IPS-20b (cell line): ENCODE data around the gene CCNYL1.

Source experiments
- H3K27ac ChIP-seq: one replicate; pipeline ENCODE4 v1.5.1; 2013; ENCODE audit warnings: low read length
- H3K27me3 ChIP-seq: 2 replicates; pipeline ENCODE4 v1.6.1; 2013; ENCODE audit warnings: mild to moderate bottlenecking, low read length, inconsistent platforms; ENCODE audit not compliant: insufficient read depth
- H3K36me3 ChIP-seq: 2 replicates; pipeline ENCODE4 v1.6.1; 2013; ENCODE audit warnings: low read depth, mild to moderate bottlenecking, inconsistent platforms, low read length, moderate library complexity; ENCODE audit not compliant: insufficient read depth
- H3K4me1 ChIP-seq: 2 replicates; pipeline ENCODE4 v1.6.1; 2013; ENCODE audit warnings: mild to moderate bottlenecking, control low read depth, inconsistent platforms, low read length, moderate library complexity; ENCODE audit not compliant: insufficient read depth
- H3K4me3 ChIP-seq: 2 replicates; pipeline ENCODE4 v1.5.1; 2013; ENCODE audit warnings: mild to moderate bottlenecking, low read length, inconsistent platforms
- H3K9ac ChIP-seq: 2 replicates; pipeline ENCODE4 v1.6.1; 2013; ENCODE audit warnings: low read depth, mild to moderate bottlenecking, inconsistent platforms, low read length, moderate library complexity
- H3K9me3 ChIP-seq: 2 replicates; pipeline ENCODE4 v1.6.1; 2013; ENCODE audit warnings: mild to moderate bottlenecking, low read depth, low read length, inconsistent platforms; ENCODE audit not compliant: insufficient read depth

The CCNYL1 gene

DNA sequence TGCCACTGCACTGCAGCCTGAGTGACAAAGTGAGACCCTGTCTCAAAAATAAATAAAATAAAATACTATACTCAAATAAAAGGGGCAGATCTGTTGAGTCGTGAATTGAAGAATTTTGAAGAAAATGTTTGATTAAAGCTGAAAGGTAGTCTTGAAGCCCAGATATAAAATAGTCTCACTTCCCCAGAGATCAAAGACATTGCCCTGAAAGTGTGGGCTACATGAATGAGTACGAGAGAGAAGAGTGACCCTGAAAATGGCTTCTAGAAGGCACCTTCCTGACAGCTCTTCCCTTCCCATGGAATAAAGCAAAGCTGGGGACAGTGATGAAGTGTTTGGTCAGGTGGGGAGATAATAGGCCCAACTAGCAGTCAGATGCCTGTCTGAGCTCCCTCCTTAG lies 72.1 kb downstream of the CCNYL1 start:
- H3K4me1 ChIP-seq = no peaks in the 10 kb centered on the region
- H3K9me3 ChIP-seq = no peaks in the 10 kb centered on the region
- peaks cover 3% of the 10 kb centered on the region; the same call in 1 of the 2 replicates for H3K27me3 ChIP-seq
- no peak overlapping the region for H3K9ac ChIP-seq
- no peak overlapping the region for H3K4me3 ChIP-seq
- no peaks in the 10 kb centered on the region for H3K36me3 ChIP-seq
- no peak overlapping the region for H3K27ac ChIP-seq

DNA sequence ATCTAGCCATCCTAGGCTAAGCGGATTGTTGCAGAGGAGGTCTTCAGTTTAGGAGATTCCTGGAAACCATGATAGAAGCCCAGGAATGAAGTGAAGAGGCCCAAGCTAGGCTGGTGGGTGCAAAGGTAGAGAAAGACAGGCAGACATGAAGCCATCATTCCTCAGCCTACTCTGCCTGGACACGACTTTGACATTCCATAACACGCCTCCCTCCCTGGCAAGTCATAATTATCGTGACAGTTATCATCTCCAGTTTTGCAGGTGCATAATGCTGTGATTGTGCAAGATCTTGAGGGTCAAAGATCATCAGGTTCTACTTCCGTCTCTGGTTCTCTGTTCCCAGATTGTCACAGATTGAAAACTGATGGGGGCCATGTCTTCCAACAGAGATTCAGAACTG lies 73.5 kb downstream of the CCNYL1 start:
- Histone ChIP-seq H3K9me3 (no peaks in the 10 kb centered on the region), H3K27ac (no peak overlapping the region), H3K4me1 (no peaks in the 10 kb centered on the region), H3K9ac (no peak overlapping the region), H3K36me3 (no peaks in the 10 kb centered on the region), H3K27me3 (no peaks in the 10 kb centered on the region), H3K4me3 (no peak overlapping the region)

DNA sequence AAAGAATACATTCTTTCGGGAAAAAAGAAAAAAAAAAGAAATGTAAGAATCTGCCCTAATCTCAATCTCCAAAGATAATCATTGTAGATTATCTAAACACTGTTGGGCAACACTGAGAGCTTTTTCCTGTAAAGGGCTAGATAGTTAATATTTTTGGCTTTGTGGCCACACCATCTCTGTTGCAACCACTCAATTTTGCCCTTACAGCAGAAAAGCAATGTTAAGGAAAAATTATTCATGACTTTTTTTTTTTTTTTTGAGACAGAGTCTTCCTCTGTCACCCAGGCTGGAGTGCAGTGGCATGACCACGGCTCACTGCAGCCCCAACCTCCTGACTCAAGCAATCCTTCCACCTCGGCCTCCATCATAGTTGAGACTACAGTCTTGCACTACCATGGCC lies 75.6 kb downstream of the CCNYL1 start:
- Histone ChIP-seq H3K36me3 (no peaks in the 10 kb centered on the region), H3K27ac (no peak overlapping the region), H3K4me3 (no peak overlapping the region), H3K9ac (no peak overlapping the region), H3K9me3 (no peaks in the 10 kb centered on the region), H3K27me3 (no peaks in the 10 kb centered on the region), H3K4me1 (peaks cover 3% of the 10 kb centered on the region; the same call in 1 of the 2 replicates)

DNA sequence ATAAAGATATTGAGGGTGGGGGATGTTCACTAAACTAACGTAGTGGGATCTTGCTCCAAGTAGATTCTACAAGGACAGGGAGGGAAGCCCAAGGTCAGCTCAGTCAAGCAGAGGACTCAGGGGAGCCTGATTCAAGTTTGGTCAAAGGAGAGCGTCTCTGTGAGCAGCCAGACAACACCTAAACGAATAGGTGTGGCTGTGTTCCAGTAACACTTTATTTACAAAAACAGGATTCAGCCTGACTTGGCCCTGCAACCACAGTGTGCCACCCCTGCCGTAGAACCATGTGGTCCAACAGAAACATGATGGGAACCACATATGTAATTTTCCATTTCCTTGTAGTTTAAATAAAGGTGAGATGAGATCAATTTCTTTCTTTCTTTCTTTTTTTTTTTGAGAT lies 76.4 kb downstream of the CCNYL1 start:
- Histone ChIP-seq H3K9me3 (no peaks in the 10 kb centered on the region), H3K9ac (no peak overlapping the region), H3K36me3 (no peaks in the 10 kb centered on the region), H3K4me1 (peaks cover 6% of the 10 kb centered on the region; the same call in 1 of the 2 replicates), H3K4me3 (no peak overlapping the region), H3K27ac (no peak overlapping the region), H3K27me3 (no peaks in the 10 kb centered on the region)

DNA sequence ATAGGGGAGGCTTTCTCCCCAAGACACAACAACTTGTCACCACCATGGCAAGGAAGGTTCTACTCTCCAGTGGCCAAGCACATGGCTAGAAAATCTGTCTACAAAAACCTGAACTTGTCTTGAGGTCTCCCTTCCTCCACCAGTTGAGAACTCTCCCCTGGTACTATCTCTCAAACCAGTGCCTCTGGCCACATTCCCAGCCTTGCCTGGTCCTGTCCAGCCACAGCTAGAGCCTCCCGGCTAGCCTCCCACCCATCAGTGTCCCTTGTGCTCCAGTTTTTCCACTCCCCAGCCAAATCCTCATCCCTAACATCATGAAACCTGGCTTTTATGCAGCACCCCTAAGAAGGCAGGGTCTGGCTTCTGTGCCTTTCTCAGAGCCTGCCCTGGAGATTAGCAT lies 79.5 kb downstream of the CCNYL1 start:
- Histone ChIP-seq H3K4me3 (no peak overlapping the region), H3K27ac (no peak overlapping the region), H3K36me3 (no peaks in the 10 kb centered on the region), H3K9ac (no peak overlapping the region), H3K9me3 (no peaks in the 10 kb centered on the region), H3K27me3 (no peaks in the 10 kb centered on the region), H3K4me1 (peaks cover 6% of the 10 kb centered on the region; the same call in 1 of the 2 replicates)

DNA sequence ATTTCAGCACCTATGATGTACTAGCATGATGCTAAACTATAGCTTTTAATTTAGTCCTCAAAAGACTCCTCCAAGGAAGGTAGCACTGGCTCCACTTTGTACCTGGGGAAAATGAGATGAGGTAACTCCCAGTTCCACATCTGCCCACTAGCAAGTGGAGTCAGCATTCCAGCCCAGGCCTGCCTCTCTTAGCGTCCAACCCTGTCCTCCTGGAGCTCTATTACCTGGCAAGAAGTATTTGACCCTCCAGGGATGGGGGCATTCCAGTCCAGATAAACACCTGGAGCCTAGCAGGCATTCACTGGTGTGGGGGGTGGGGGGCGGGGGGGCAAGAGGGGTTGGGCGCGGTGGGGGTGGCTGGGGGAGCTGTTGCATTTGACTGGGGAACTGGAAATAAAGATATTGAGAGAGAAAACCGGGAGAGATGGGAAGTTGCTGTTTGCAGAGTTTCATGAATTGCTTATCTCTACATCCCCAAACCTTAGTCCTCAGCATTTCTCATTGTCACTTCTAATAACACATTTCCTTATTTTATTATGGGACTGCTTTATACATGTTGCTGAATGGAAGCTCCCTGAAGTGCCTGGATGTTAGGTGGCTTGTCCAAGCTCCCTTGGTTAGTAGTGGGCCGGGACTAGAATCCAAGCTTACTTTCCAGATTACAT lies 80.3 kb downstream of the CCNYL1 start:
- peaks cover 11% of the 10 kb centered on the region; the same call in 1 of the 2 replicates for H3K4me1 ChIP-seq
- H3K4me3 ChIP-seq = no peak overlapping the region
- no peak overlapping the region for H3K27ac ChIP-seq
- H3K9me3 ChIP-seq = no peaks in the 10 kb centered on the region
- no peak overlapping the region for H3K9ac ChIP-seq
- no peaks in the 10 kb centered on the region for H3K27me3 ChIP-seq
- H3K36me3 ChIP-seq = no peaks in the 10 kb centered on the region

DNA sequence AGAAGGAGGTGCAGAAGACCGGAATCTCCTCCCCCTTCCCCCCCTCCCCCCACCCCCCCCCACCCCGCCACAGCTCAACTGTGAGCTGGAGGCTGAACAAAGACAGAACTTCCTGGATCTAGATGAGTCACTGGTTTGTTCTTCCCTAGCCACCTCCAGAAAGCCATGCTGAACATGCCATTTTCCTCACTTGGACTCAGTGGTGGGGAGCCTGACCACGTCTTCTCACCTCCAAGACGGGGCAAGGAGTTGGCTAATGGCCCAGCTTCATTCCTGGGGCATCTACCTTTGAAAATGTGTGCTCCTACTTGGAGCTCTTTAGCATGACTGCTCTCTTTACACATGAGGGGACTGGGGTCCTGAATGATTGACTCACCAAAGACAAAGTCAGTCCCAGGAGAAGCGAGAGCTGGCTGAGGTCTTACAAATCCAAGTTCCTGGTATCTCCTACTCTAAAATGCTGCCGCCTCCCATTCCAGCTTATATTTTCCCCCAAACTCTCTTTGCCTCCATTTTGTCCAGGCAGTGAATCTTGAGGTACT lies 80.9 kb downstream of the CCNYL1 start:
- no peaks in the 10 kb centered on the region for H3K27me3 ChIP-seq
- no peaks in the 10 kb centered on the region for H3K36me3 ChIP-seq
- no peaks in the 10 kb centered on the region for H3K9me3 ChIP-seq
- H3K4me3 ChIP-seq = no peak overlapping the region
- H3K4me1 ChIP-seq = peaks cover 16% of the 10 kb centered on the region; the same call in 1 of the 2 replicates
- peak overlapping the region; percentile 47; the same call in 1 of the 2 replicates for H3K9ac ChIP-seq
- no peak overlapping the region for H3K27ac ChIP-seq

DNA sequence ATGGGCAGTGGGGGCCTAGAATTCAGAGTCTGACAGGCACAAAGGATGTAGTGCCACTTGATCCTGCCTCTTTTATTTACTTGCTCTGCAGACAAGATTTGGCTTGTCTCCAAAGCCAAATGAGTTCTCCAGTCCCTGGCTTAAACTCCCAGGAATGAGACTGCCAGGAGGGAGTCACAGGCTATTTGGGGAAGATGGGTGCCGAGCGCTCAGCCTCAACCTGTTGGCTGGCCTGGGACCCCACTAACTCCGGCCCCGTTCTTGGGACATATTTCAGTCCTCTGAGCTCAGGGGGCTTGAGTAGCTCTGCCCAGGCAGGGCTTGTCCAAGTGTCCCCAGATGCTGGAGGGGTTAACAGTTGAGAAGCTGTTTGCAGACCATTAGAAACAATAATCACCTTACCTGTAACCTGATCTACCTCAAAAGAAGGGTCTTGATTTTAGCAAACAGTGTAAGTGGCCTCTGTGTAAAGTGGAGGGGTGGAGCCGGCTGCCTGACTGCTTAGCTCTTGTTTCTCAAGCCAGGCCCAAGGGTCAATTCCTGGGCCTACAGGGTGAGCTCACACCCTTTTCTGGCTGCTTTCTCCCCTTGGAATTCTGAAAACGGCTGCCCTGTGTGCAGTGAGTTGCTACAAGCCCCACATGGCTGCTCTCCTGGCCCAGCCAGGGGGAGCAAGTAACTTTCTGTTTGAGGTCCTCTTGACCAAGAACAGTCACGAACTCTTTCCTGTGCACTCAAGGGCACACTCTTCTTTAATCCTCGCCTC lies 85.3 kb downstream of the CCNYL1 start:
- no peak overlapping the region for H3K4me3 ChIP-seq
- H3K27ac ChIP-seq = peak overlapping the region; percentile 32
- H3K9ac ChIP-seq = peak overlapping the region; percentile 71; the same call in 1 of the 2 replicates
- H3K27me3 ChIP-seq = no peaks in the 10 kb centered on the region
- no peaks in the 10 kb centered on the region for H3K36me3 ChIP-seq
- peaks cover 20% of the 10 kb centered on the region; the same call in 1 of the 2 replicates for H3K4me1 ChIP-seq
- H3K9me3 ChIP-seq = no peaks in the 10 kb centered on the region

DNA sequence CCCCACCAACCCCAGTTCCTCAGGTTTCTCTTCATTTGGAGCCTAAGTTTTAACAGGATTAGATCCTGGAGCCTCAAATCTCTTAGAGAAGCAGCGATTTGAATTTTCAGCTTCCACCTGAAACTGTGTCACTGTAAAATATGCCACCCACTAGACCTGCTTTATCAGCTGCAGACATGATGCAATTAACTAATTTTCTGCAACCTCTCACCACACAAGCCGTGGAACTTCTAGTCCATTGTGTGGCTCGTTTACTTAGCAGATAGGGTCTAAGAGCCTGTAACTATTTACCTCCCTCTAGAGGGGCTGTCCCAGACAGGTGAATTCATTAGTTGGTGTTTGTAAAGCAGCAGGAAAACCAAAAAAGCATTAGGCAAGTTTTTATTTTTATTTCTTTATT lies 89.8 kb downstream of the CCNYL1 start:
- H3K27me3 ChIP-seq = no peaks in the 10 kb centered on the region
- no peaks in the 10 kb centered on the region for H3K9me3 ChIP-seq
- H3K4me3 ChIP-seq = no peak overlapping the region
- peaks cover 16% of the 10 kb centered on the region; the same call in 1 of the 2 replicates for H3K4me1 ChIP-seq
- H3K9ac ChIP-seq = peak overlapping the region; percentile 52; the same call in 1 of the 2 replicates
- no peak overlapping the region for H3K27ac ChIP-seq
- no peaks in the 10 kb centered on the region for H3K36me3 ChIP-seq

DNA sequence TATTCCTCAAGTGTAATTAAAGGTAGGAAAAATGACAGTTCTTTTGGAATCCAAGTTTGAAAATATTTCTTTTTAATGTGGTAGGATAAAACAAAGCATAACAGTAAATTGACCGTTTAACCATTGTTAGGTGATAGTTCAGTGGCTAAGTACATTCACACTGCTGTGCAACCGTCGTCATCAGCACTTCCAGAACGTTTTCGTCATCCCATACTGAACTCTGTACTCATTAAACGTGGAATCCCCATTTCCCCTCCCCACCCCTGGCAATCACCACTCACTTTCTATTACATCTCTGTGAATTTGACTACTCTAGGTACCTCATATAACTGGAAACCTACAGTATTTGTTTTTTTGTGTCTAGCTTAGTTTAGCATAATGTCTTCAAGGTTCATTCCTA lies 91.2 kb downstream of the CCNYL1 start:
- Histone ChIP-seq H3K9me3 (no peaks in the 10 kb centered on the region), H3K4me1 (peaks cover 7% of the 10 kb centered on the region; the same call in 1 of the 2 replicates), H3K27me3 (no peaks in the 10 kb centered on the region), H3K27ac (no peak overlapping the region), H3K36me3 (no peaks in the 10 kb centered on the region), H3K4me3 (no peak overlapping the region), H3K9ac (no peak overlapping the region)
